IPS-11a (cell line): ENCODE results near the gene EXOSC5.
"Not testable (repeated sequence)": the region's sequence is repeated elsewhere in the genome, so short reads cannot be mapped to it uniquely, and the experiment has no call there.

ENCODE experiments used
- H3K4me3 ChIP-seq: one replicate; pipeline ENCODE4 v1.5.1; 2013; ENCODE audit warnings: low read depth, low read length, control low read depth

EXOSC5 gene

DNA sequence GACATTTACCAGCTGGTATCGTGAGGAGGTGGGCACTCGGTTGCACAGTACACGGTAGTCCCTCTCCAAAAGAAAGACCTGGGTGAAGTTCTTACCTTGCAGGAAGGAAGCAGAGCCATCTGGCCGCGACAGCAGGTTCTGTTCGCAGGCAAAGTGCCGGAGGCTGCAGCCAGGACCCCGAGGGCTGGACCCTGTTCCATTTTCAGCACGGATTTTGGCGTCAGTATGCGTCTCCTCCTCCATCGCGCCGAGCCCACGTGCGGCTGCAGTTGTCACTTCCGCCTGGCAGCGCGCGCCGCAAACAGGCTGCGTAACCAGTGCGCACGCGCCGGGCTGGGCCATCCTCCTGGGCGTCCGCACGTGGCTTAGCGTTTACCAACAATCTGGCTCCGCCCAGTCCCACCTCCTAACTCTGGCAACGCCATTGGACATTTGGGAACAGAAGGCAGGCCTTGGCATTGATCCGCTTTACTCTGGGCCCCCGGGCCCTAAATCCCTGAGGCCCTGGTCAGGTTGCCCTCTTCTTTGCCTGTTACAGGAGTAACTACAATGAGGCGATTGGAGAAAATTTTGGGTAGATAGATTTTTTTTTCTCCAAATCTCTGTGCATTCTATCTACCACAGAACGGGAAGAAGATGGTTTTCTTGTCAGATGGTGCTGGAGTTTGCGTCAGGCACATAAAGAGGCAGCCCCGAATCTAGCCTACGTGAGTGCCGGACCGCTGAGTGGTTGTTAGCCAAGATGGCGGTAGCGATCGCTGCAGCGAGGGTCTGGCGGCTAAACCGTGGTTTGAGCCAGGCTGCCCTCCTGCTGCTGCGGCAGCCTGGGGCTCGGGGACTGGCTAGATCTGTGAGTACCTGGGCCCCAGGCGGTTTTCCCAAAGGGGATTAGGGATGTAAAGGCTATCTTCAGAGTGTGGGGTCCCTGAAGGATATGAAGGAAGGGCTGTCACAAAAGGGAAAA, at the start of gene EXOSC5, which contains the start of gene BCKDHA:
EXOSC5 (minus strand) TSS at position 274 of the 964 bp plus-strand sequence; CDS start at position 243, 31 bp downstream.
BCKDHA (plus strand) TSS at position 733 of the 964 bp plus-strand sequence; CDS start at position 743, 10 bp downstream.
- peak within 1 kb of the TSS; percentile 95 for H3K4me3 ChIP-seq

DNA sequence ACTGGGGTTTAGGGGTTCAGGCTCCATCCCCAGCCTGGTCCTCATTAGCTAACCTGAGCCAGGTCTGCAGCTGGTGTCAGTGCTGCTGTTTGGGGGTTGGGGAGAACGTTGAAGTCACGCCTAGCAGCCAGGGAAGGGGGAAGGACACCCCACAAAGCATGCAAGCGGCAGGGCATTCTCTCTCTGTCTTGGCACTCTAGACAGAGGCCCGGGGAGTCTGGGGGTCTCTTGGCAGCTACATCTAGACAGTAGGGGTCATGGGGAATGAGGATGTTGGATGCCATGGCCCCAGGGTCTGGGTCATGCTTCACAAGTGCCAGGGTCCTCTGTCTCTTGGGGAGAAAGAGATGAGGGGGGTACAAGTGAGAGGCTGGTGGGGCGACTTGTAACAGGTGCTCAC, 48.4 kb upstream of the EXOSC5 start:
- no peak overlapping the region for H3K4me3 ChIP-seq

DNA sequence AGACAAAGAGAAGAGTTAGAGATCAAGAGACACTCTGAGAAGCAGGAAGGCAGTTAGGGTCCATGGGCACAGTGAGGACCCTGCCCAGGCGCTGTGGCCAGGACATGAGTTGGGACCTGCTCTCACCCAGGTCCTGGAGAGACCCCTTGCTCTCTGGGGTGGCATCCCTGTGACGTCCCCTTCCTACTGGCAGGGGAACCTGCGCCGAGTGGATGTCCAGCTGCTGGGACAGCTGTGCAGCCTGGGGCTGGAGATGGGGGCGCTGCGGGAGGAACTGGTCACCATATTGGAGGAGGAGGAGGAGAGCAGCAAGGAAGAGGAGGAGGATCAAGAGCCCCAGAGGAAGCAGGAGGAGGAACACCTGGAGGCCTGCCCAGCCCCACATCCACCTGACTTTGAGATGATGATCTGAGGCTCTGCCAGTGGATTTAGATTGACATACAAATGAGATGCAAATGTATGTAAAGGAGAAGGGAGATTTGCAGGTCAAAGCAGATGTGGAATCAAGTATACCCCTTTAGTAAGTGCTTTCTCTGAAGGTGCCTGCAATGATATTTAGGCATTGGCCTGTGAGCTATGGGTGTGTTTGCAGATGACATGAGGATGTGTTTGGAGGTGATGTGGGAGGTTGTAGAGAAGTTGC, 46.8 kb upstream of the EXOSC5 start:
- no peak overlapping the region for H3K4me3 ChIP-seq

DNA sequence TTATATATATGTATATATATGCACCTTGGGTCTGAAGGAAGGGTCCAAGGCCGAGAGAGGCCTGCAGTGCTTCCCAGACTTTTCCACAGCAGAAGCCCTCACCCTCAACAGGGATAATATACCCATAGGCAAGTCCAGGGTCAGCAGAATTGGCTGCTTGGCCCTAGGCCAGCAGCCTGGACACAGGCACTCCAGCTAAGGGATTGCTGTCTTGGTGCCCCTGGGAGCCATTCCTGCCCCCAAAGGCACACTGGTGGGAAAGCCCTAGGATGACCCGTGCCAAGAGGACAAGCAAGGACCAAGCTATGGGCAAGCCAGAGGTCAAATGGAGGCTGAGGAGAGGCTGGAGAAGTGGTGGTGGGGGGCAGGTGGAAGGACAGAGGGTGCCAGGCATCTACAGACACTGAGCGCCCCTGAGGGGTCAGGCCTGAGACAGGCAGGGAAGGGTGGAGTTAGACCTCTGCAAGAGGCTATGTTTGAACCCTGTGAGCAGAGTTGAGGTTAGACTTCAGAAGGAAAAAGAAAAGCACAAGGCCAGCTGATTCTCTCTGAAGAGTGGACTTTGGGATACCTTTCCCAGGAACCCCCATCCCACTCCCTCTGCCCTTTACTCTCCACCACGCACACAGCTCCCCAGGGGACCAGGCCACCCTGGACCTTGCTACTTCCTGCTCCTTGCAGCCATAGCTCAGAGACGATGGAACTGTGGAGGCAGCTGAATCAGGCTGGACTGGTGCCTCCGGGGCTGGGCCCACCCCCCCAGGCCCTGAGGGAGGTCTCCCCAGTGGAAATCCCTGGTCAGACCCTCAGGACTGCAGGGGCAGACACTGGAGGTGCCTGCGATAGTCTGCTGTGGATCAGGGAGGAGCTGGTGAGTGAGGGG, 45.6 kb upstream of the EXOSC5 start, which contains the start of gene ERICH4:
ERICH4 (plus strand) TSS at position 684 of the 883 bp plus-strand sequence; CDS start at position 698, 14 bp downstream.
- H3K4me3 ChIP-seq, result no peak within 1 kb of the TSS

DNA sequence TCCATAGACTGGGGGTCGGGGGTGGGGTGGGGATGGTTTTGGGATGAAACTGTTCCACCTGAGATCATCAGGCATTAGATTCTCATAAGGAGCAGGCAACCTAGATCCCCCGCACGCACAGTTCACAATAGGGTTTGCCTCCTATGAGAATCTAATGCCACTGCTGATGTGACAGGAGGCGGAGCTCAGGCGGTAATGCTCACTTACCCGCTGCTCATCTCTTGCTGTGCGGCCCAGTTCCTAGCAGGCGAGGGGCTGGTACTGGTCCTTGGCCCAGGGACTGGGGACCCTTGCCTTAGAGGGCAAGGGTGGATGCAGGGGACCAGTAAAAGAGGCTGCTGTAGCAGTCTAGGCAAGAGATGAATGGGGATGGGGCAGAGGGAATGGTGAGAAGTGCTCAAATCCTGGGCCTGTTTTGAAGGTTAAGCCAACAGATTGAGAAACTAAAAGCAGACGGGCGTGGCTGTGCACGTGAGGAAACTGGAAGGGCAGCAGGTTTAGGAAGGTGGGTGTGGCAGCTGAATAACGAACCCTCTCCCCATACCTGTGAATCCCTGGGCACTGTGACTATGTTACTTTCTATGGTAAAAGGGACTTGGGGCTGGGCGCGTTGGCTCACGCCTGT, 44.3 kb upstream of the EXOSC5 start:
- no peak overlapping the region for H3K4me3 ChIP-seq

DNA sequence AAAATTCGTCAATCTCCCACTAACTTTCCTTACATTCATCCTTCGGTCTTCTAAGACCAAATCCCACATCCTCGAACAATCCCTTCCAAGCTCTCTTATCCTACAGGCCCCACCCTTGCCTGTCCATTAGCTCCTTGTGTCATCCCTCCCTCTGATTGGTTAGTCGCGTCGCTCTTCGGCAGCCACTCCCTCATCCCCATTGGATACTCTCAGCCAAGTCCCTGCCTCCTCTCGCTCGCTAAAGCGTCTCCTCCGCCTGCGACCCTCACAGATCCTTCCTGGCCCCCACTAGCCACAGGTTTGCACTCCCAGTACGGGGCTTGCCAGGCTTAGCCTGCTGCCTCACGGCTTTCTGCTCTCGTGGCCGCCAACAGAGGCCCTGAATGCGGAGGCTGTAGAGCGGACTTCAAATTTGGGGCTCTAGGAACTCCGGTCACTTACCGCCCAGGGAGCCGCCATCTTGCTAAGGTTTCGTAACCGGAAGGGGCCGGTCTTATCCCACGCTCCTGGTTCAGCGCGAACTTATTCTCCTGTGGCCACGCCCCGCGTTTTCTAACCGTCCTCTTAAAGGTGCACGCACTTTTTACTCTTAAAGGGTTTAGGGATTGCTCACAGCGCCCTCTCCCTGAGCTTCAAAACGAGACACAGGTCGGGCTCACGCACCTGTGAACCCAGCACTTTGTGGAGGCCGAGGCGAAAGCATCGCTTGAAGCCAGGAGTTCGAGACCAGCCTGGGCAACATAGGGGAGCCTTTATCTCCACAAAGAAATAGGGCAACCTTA, 42.5 kb upstream of the EXOSC5 start, which contains the start of gene DMAC2:
DMAC2 (minus strand) TSS at position 472 of the 782 bp plus-strand sequence; CDS start at position 459, 13 bp downstream.
- H3K4me3 ChIP-seq, result peak within 1 kb of the TSS; percentile 91

DNA sequence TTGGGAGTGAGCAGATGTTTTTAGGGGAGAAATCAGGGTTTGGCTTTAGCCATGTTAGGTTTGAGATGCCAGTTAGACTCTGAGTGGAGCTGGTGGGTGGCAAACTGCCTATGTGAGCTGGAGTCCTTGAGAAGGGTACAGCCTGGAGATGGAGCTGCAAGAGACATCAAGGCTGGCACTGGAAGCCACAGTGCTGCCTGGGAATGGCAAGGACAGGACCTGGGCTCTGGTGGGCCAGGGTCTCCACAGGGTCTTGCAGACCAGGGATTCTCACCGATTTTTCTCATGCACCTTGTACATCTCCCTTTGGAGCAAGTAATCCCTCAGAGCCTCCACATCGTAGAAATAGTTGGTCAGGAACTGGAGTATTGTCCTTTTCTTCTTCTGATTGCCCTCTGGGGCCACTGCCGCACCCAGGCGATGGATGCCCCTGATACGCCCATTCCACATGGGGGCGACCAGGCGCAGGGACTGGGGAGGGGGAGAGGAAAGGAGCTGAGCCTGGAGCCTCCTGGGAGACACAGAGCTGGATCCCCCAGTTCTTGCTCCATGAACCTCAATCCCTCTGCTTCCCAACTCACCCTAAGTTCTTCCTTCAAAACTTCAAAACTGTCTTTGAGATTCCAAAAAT, 40.9 kb upstream of the EXOSC5 start:
- H3K4me3 ChIP-seq, result no peak overlapping the region

DNA sequence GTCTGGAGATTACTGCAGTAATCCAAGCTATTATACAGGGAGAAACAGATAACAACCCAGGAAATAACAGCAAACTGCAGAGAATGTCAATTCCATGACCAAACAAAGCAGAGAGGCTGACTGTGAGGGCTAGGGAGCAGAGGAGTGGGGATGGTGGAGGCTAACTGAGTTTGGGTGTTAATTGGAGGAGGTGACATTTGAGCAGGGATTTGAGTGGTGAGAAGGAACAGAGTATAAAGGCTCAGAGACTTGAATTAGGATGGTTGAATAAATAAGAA, 39.5 kb upstream of the EXOSC5 start:
- H3K4me3 ChIP-seq, result no peak overlapping the region

DNA sequence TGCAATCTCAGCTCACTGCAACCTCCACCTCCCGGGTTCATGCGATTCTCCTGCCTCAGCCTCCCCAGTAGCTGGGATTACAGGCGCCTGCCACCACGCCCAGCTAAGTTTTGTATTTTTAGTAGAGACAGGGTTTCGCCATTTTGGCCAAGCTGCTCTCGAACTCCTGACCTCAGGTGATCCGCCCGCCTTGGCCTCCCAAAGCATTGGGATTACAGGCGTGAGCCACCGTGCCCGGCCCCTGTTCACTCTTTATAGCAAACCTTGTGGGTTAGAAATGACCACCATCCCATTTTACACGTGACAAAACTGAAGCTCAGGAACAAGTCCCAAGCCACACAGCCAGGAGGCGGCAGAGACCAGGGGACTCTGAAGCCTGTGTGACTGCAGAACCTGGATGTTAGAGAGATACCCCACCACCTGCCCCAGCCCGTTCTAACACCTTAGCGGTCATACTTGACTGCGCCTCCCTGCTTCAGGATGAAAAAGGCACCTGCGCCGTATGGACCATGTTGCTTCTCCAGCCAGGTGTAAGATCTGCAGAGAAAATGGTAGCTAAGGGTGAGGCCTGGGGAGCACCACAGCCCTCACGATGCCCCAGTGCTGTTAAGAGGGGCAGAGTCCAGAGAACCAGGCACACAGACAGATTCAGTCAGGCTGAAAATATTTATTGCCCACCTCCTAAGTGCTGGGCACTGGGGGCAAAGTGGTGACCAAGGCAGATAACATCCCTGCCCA, 38.9 kb upstream of the EXOSC5 start:
- no peak overlapping the region for H3K4me3 ChIP-seq

DNA sequence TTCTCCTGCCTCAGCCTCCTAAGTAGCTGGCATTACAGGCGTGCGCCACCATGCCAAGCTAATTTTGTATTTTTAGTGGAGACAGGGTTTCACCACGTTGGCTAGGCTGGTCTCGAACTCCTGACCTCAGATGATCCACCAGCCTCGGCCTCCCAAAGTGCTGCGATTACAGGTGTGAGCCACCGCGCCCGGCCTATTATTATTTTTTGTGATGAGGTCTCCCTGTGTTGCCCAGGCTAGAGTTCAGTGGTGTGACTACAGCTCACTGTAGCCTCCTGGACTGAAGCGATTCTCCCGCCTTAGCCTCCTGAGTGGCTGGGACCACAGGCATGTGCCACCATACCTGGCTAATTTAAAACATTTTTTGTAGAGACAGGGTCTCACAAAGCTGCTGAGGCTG, 38.2 kb upstream of the EXOSC5 start:
- not testable (repeated sequence) for H3K4me3 ChIP-seq

DNA sequence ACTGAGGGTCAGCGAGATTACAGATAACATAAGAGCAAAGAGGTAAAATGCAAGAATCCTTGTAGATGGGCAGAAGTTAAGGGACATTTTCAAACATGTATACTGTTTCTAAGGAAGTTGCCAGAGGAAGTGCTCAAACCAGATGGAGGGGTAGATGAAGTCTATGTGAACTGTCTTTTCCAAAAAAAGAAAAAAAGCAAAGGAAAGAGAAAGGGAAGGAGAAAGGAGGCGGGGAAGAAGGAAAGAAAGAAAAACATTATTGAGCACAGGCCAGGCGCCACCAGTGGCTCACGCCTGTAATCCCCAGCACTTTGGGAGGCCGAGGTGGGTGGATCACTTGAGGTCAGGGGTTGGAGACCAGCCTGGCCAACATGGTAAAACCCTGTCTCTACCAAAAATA, 37.3 kb upstream of the EXOSC5 start:
- no peak overlapping the region for H3K4me3 ChIP-seq

DNA sequence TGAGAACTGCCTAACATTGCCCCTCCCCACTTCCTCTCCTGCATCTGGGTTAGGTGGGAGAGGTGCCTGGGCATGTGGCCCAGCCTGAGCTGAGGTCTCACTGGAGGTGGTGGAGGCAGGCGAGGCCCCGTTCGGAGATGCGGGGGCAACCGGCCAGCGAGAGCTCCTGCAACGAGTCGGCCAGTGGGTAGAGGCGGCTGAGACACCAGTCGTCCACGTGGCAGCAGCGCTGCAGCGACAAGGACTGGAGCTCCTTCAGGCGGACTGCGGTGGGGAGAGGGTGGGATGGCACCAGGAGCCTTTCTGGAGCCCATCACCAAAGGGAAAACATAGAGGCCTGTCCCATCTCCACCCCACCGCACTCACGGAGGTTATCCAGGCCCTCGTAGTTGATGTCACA, 36.0 kb upstream of the EXOSC5 start:
- H3K4me3 ChIP-seq, result no peak overlapping the region

DNA sequence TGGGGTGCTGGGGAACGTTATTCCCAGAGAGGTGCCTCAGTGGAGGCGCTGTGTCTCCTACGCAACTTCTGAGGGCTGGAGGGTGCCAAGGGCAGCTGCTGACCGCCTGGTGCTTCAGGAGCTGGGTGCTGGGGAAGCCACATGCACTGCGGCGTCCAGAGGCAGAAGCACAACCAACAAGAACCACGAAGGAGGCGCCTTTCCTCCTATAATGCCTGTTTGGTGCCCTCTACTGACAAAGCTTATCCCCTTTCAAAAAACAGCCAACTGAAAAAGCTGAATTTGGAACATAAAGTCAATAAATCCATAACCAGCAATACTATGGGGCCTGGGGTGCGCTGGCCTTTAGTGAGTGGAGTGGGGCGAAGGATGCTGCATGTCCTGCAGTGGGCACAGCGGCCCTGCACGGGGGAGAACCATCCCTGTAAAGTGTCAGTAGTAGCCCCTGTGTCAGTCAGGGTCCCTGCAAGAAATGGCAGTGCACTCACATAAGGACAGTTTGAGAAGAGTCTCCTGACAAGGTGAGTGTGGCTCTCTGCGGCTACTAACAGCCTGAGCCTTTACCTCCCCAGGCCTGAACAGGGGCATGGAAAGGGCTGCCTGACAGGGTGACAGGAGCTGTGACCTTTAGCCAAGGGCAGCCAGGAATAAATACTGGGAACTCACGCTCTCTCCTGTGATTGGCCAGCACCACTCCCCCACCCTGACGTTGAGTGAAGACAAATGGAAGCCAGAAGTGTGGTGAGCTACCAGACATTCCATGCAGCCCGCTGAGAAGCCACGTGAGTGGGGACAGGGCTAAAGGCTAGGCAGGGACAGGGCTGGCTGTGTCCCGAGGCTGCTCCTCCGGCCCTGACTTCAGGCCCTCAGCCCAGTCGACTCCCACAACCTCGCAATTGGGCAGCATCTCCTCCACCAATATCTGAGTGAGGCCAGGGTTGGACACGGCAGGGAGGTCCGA, 34.5 kb upstream of the EXOSC5 start:
- H3K4me3 ChIP-seq, result no peak overlapping the region

DNA sequence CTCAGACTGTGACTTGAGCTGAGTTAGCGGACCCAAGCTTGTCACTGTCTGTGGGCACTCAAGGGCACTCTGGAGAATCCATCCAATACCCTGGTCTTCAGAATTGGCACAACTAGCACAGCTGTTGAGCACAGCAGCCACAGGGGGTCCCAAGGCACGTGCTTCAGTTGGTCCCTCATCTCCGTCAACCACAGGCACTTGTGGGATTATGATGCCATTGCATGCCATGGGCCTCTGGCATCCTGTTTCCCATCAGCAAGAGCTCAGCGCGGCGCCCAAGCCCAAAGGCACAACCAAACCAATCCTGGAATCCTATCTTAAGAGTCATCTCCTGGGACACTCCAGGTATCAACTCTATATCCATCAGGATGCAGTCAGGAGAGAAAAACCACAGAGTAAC, 33.8 kb upstream of the EXOSC5 start:
- no peak overlapping the region for H3K4me3 ChIP-seq

DNA sequence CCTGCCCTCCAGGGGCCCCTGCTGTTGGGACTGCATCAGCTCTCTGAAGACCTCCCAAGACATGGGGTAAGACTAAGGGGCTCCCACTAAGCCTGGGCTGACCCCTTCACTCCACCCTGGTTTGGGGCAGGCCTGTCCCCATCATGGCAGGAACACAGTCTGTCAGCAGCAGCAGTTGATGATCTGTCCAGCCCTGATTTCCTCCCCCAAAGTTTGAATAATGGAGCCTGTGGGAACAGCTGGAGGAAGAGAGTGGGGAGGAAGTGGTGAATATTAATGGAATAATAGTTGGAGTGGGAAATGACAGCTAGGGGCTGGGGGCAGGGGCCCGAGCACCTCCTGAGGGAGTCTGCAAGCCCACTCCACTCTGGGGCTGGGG, 31.3 kb upstream of the EXOSC5 start:
- peak overlapping the region; percentile 50 for H3K4me3 ChIP-seq

DNA sequence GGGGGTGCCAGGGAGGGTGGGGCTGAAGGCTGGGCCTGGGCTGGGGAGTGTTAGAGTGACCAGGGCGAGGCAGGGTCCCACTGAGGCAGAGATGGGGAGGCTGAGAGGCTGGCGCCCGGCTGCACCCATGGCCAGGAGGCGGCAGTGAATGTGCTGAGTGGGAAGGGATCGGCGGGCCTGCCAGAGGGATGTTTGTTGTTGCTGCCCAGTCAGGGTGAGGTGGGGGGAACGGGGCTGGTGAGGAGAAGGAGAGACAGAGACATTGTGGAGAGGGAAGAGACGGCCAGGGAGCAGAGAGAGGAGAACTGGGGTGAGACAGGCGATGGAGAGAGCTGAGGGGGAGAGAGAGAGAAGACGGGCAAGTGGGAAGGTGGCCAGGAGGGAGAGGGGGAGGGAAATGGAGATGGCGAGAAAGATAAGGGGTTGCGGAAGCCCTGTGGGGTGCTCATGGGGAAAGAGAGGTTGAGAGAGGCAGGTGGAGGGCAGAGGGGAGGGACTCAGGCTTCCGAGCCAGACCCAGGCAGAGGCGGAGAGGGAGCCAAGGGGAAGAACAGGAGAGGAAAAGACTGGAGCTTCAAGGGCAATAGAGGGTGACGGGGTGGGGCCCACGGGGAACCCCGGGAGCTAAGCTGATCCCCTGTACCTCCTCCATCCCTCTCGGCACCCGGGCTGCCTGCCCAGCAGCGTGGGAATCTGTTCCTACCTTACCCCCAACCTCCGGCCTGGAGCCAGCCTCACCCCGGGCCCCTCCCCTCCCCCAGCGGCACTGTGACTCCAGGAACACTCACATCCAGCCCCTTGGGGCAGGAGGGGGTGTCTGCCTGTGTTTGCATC, 30.7 kb upstream of the EXOSC5 start:
- H3K4me3 ChIP-seq, result peak overlapping the region; percentile 50
